BLaER1 treated with 17β-estradiol and CSF1 and Interleukin-3, amounts not matched to agents 10 nM and 100 nM (cell line): ENCODE data around the gene ANGPTL8.

Source experiments
- H3K27ac ChIP-seq, 11 experiments: shearing (Covaris generic); formaldehyde crosslinking; 2 replicates each; pipeline ENCODE4 v1.8.1; 2022
- H3K27me3 ChIP-seq, 11 experiments: shearing (Covaris generic); formaldehyde crosslinking; 2 replicates each; pipeline ENCODE4 v1.8.1; 2022
- H3K36me3 ChIP-seq, 11 experiments: shearing (Covaris generic); formaldehyde crosslinking; 2 replicates each; pipeline ENCODE4 v1.8.1; 2022
- H3K4me1 ChIP-seq, 10 experiments: shearing (Covaris generic); formaldehyde crosslinking; 2 replicates each; pipeline ENCODE4 v1.8.1; 2022
- H3K4me2 ChIP-seq, 11 experiments: shearing (Covaris generic); formaldehyde crosslinking; 2 replicates each; pipeline ENCODE4 v1.8.1; 2022
- H3K4me3 ChIP-seq, 10 experiments: shearing (Covaris generic); formaldehyde crosslinking; 2 replicates each; pipeline ENCODE4 v1.8.1; 2022
- H3K9ac ChIP-seq, 11 experiments: shearing (Covaris generic); formaldehyde crosslinking; 2 replicates each; pipeline ENCODE4 v1.8.1; 2022
- H3K9me3 ChIP-seq, 11 experiments: shearing (Covaris generic); formaldehyde crosslinking; replicated peaks in 1 of 11; 2 replicates each; pipeline ENCODE4 v1.8.1; 2022
- H4K20me1 ChIP-seq, 11 experiments: shearing (Covaris generic); formaldehyde crosslinking; 2 replicates each; pipeline ENCODE4 v1.8.1; 2022
- Cebpa-rat ChIP-seq, 11 experiments: shearing (Covaris generic); IDR thresholded peaks; 2 replicates each; pipeline ENCODE4 v1.8.1; 2022

The ANGPTL8 gene

GRCh38 chr19:11200015-11200574, 39.3 kb upstream of the ANGPTL8 start:
- Histone ChIP-seq H3K27me3 (no peaks in the 10 kb centered on the region), H3K4me1 (peaks cover 44 to 74% (median 60%) of the 10 kb centered on the region in 10 experiments), H3K4me2 (no peak overlapping the region), H3K36me3 (no peaks in the 10 kb centered on the region; a peak in 1 of 22 replicates), H4K20me1 (peaks cover 0 to 9% (median 0%) of the 10 kb centered on the region in 11 experiments; a peak in 2 of 22 replicates), H3K4me3 (no peak overlapping the region), H3K9me3 (no peaks in the 10 kb centered on the region), H3K27ac (no peak overlapping the region), H3K9ac (no peak overlapping the region)
- no peak for TF ChIP-seq Cebpa-rat (IDR thresholded peaks at IDR 0.05)

- no peak for TF ChIP-seq Cebpa-rat (IDR thresholded peaks at IDR 0.05)
- H3K4me3 ChIP-seq, result no peak overlapping the region
- no peaks in the 10 kb centered on the region for H3K36me3 ChIP-seq
- H3K27me3 ChIP-seq, result peaks cover 0 to 3% (median 0%) of the 10 kb centered on the region in 11 experiments; a peak in 1 of 22 replicates
- H3K4me1 ChIP-seq, result peaks cover 46 to 74% (median 58%) of the 10 kb centered on the region in 10 experiments
- no peak overlapping the region for H3K9ac ChIP-seq
- no peak overlapping the region for H3K4me2 ChIP-seq
- H4K20me1 ChIP-seq, result peaks cover 0 to 9% (median 0%) of the 10 kb centered on the region in 11 experiments; a peak in 2 of 22 replicates
- no peak overlapping the region for H3K27ac ChIP-seq
- no peaks in the 10 kb centered on the region for H3K9me3 ChIP-seq
Observed at GRCh38 chr19:11200931-11201330, 38.5 kb upstream of the ANGPTL8 start.

GRCh38 chr19:11201791-11202190, 37.6 kb upstream of the ANGPTL8 start:
- peak overlapping the region in 5 of 11 experiments; percentile 65 to 83 (median 77); a peak in 4 of 22 replicates for H3K4me2 ChIP-seq

DNA sequence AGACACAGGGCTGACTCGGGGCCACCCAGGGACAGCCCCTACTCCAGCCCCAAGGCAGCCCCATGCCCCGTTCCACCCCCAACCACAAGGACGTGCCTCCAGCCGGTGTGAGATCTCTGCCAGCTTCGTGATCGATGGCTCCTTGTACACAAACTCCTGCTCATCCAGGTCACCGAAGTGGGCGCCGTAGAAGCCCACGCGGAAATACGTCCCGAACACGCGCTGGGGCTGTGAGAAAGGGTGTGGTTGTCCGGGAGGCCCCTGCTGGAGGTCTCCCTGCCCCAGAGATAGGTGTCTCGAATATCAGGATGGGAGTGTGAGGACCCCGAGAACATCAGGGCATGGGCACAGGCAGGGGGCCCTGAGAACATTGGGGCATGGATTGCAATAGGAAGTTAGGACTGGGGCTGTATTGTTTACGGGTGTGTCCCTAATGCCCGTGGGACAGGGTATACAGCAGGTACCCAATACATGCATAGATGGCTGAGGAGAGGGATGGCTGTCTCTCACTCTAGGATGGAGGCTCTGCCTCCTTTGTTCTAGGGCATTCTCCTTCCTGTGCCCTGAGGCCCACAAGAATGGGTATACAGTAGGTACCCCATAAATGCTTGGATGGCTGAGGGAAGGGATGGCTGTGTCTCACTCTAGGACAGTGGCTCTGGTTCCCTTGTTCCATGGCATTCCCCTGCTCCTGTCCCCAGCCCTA, 36.8 kb upstream of the ANGPTL8 start:
- Histone ChIP-seq H3K9ac (peak overlapping the region in 7 of 11 experiments; percentile 26 to 46 (median 40); a peak in 8 of 22 replicates), H4K20me1 (peaks cover 0 to 12% (median 0%) of the 10 kb centered on the region in 11 experiments; a peak in 3 of 22 replicates), H3K4me1 (peaks cover 38 to 71% (median 50%) of the 10 kb centered on the region in 10 experiments), H3K36me3 (no peaks in the 10 kb centered on the region), H3K27ac (peak overlapping the region in 8 of 11 experiments; percentile 37 to 72 (median 54); a peak in 8 of 22 replicates), H3K27me3 (peaks cover 0 to 14% (median 0%) of the 10 kb centered on the region in 11 experiments; a peak in 5 of 22 replicates), H3K4me2 (peak overlapping the region; percentile 65 to 91 (median 77); a peak in 21 of 22 replicates), H3K4me3 (no peak overlapping the region), H3K9me3 (no peaks in the 10 kb centered on the region)
- TF ChIP-seq Cebpa-rat (IDR thresholded peaks at IDR 0.05), result no peak

More at GRCh38 chr19:11201791-11202190, 37.6 kb upstream of the ANGPTL8 start:
- H4K20me1 ChIP-seq, result peaks cover 0 to 9% (median 0%) of the 10 kb centered on the region in 11 experiments; a peak in 3 of 22 replicates
- no peak overlapping the region for H3K27ac ChIP-seq
- no peak overlapping the region for H3K9ac ChIP-seq
- H3K36me3 ChIP-seq, result no peaks in the 10 kb centered on the region
- peaks cover 41 to 71% (median 53%) of the 10 kb centered on the region in 10 experiments for H3K4me1 ChIP-seq
- peaks cover 0 to 12% (median 0%) of the 10 kb centered on the region in 11 experiments; a peak in 5 of 22 replicates for H3K27me3 ChIP-seq
- no peak overlapping the region for H3K4me3 ChIP-seq
- no peak for TF ChIP-seq Cebpa-rat (IDR thresholded peaks at IDR 0.05)
- H3K9me3 ChIP-seq, result no peaks in the 10 kb centered on the region

- H3K9me3 ChIP-seq, result no peaks in the 10 kb centered on the region
- H3K27ac ChIP-seq, result peak overlapping the region in 9 of 11 experiments; percentile 17 to 73 (median 53); a peak in 14 of 22 replicates
- H3K4me2 ChIP-seq, result peak overlapping the region; percentile 65 to 91 (median 77)
- H3K36me3 ChIP-seq, result no peaks in the 10 kb centered on the region
- peak overlapping the region in 10 of 11 experiments; percentile 26 to 46 (median 34); a peak in 13 of 22 replicates for H3K9ac ChIP-seq
- peaks cover 0 to 14% (median 0%) of the 10 kb centered on the region in 11 experiments; a peak in 5 of 22 replicates for H3K27me3 ChIP-seq
- H4K20me1 ChIP-seq, result peaks cover 0 to 20% (median 0%) of the 10 kb centered on the region in 11 experiments; a peak in 5 of 22 replicates
- TF ChIP-seq Cebpa-rat (IDR thresholded peaks at IDR 0.05), result no peak
- H3K4me3 ChIP-seq, result no peak overlapping the region
- peaks cover 37 to 63% (median 43%) of the 10 kb centered on the region in 10 experiments for H3K4me1 ChIP-seq
Observed at GRCh38 chr19:11203194-11204075, 36.0 kb upstream of the ANGPTL8 start.

GRCh38 chr19:11204076-11204602, 35.3 kb upstream of the ANGPTL8 start:
- no peak for TF ChIP-seq Cebpa-rat (IDR thresholded peaks at IDR 0.05)

GRCh38 chr19:11204943-11205349, 34.5 kb upstream of the ANGPTL8 start:
- peak in 6 of 11 experiments; percentile 23 to 77 (median 44); a peak in 7 of 22 replicates for TF ChIP-seq Cebpa-rat (IDR thresholded peaks at IDR 0.05)
- H4K20me1 ChIP-seq, result peaks cover 0 to 29% (median 0%) of the 10 kb centered on the region in 11 experiments; a peak in 6 of 22 replicates
- H3K4me2 ChIP-seq, result peak overlapping the region; percentile 10 to 91 (median 77)
- peak overlapping the region in 8 of 11 experiments; percentile 22 to 74 (median 65); a peak in 12 of 22 replicates for H3K27ac ChIP-seq
- no peaks in the 10 kb centered on the region for H3K9me3 ChIP-seq
- H3K9ac ChIP-seq, result peak overlapping the region in 7 of 11 experiments; percentile 16 to 63 (median 42); a peak in 7 of 22 replicates
- 0 out of 20 replicates have a peak overlapping the region, but pooled peaks of 1 of the 10 experiments have one; percentile 9 for H3K4me3 ChIP-seq
- peaks cover 27 to 55% (median 39%) of the 10 kb centered on the region in 10 experiments for H3K4me1 ChIP-seq
- H3K36me3 ChIP-seq, result no peaks in the 10 kb centered on the region
- H3K27me3 ChIP-seq, result peaks cover 0 to 14% (median 0%) of the 10 kb centered on the region in 11 experiments; a peak in 5 of 22 replicates

More at GRCh38 chr19:11204076-11204602, 35.3 kb upstream of the ANGPTL8 start:
- Histone ChIP-seq H3K9ac (peak overlapping the region in 8 of 11 experiments; percentile 16 to 63 (median 42); a peak in 13 of 22 replicates), H3K4me3 (no peak overlapping the region; a peak in 1 of 20 replicates), H3K4me2 (peak overlapping the region; percentile 10 to 91 (median 77)), H4K20me1 (peaks cover 0 to 27% (median 0%) of the 10 kb centered on the region in 11 experiments; a peak in 5 of 22 replicates), H3K9me3 (no peaks in the 10 kb centered on the region), H3K4me1 (peaks cover 30 to 61% (median 40%) of the 10 kb centered on the region in 10 experiments), H3K36me3 (no peaks in the 10 kb centered on the region), H3K27ac (peak overlapping the region in 8 of 11 experiments; percentile 22 to 74 (median 65); a peak in 15 of 22 replicates), H3K27me3 (peaks cover 0 to 14% (median 0%) of the 10 kb centered on the region in 11 experiments; a peak in 5 of 22 replicates)
